GM23338 (cell line): ENCODE measurements around the gene EFR3B. TPM values are rescaled to one million over a fixed set of nuclear protein-coding genes. Genes with fewer than 3 reads are reported as not detected.
A peak's percentile ranks its signal among the peaks of the same experiment; 100 is the strongest.

Experiments used
- ATAC-seq: fragments of 200-7000 bp; cut with Tn5 transposase; 3 replicates; pipeline ENCODE4 v1.9.1; 2020
- DNase-seq: peaks from one replicate; pipeline ENCODE4 v3.0.0-alpha.2; 2015; ENCODE audit warnings: low spot score
- H2AFZ ChIP-seq: fragments of 200-600 bp; sonication (generic); 2 replicates; pipeline ENCODE4 v1.8.0; 2016; ENCODE audit warnings: antibody characterized with exemption, mild to moderate bottlenecking, moderate library complexity
- H3F3A ChIP-seq: fragments of 200-600 bp; sonication (generic); replicated peaks from 2 replicates; pipeline ENCODE4 v1.8.0; 2017; ENCODE audit warnings: antibody characterized with exemption, mixed run types, low read depth
- H3K27ac ChIP-seq: fragments of 200-600 bp; sonication (generic); 2 replicates; pipeline ENCODE4 v1.6.1; 2016; ENCODE audit warnings: low read depth
- H3K27me3 ChIP-seq: fragments of 200-600 bp; sonication (generic); 2 replicates; pipeline ENCODE4 v1.8.0; 2016; ENCODE audit warnings: mild to moderate bottlenecking, mixed run types, moderate library complexity; ENCODE audit not compliant: insufficient read depth
- H3K36me3 ChIP-seq: fragments of 200-600 bp; sonication (generic); 2 replicates; pipeline ENCODE4 v1.8.0; 2016; ENCODE audit warnings: mild to moderate bottlenecking; ENCODE audit not compliant: insufficient read depth
- H3K4me1 ChIP-seq: fragments of 200-600 bp; sonication (generic); 2 replicates; pipeline ENCODE4 v1.8.0; 2016; ENCODE audit warnings: mild to moderate bottlenecking, moderate library complexity; ENCODE audit not compliant: insufficient read depth
- H3K4me2 ChIP-seq: fragments of 200-600 bp; sonication (generic); 2 replicates; pipeline ENCODE4 v1.7.1; 2017; ENCODE audit warnings: mixed run types
- H3K4me3 ChIP-seq: fragments of 200-600 bp; sonication (generic); 2 replicates; pipeline ENCODE4 v1.6.1; 2016; ENCODE audit warnings: mixed run types
- H3K79me2 ChIP-seq: fragments of 200-600 bp; sonication (generic); replicated peaks from 2 replicates; pipeline ENCODE4 v1.8.0; 2017; ENCODE audit warnings: mild to moderate bottlenecking; ENCODE audit not compliant: insufficient read depth
- H3K9me2 ChIP-seq: fragments of 200-600 bp; sonication (generic); 2 replicates; pipeline ENCODE4 v1.8.0; 2017; ENCODE audit not compliant: insufficient read depth
- H4K20me1 ChIP-seq: fragments of 200-600 bp; sonication (generic); replicated peaks from 2 replicates; pipeline ENCODE4 v1.8.0; 2017; ENCODE audit warnings: mild to moderate bottlenecking; ENCODE audit not compliant: insufficient read depth
- H3K27ac Mint-ChIP-seq: 2 replicates; pipeline ENCODE4 v1.8.0; 2020; ENCODE audit warnings: inconsistent platforms, mild to moderate bottlenecking, moderate library complexity, mixed read lengths
- H3K27me3 Mint-ChIP-seq: 3 replicates; pipeline ENCODE4 v1.8.0; 2022; ENCODE audit warnings: low read depth, mild to moderate bottlenecking, moderate library complexity, mixed read lengths, inconsistent platforms; ENCODE audit not compliant: insufficient read depth, poor library complexity
- H3K36me3 Mint-ChIP-seq: 3 replicates; pipeline ENCODE4 v1.8.0; 2021; ENCODE audit warnings: low read depth, mild to moderate bottlenecking, inconsistent platforms, moderate library complexity, mixed read lengths
- H3K4me1 Mint-ChIP-seq: 3 replicates; pipeline ENCODE4 v1.8.0; 2020; ENCODE audit warnings: mild to moderate bottlenecking, inconsistent platforms, mixed read lengths
- H3K4me3 Mint-ChIP-seq: 3 replicates; pipeline ENCODE4 v1.8.0; 2021; ENCODE audit warnings: moderate library complexity, mild to moderate bottlenecking, inconsistent platforms, mixed read lengths
- H3K9me3 Mint-ChIP-seq: 3 replicates; pipeline ENCODE4 v1.8.0; 2020; ENCODE audit warnings: moderate library complexity, mild to moderate bottlenecking, inconsistent platforms, mixed read lengths
- CREB1 ChIP-seq: fragments of 250-450 bp; sonication (Bioruptor Pico); IDR thresholded peaks from 2 replicates; pipeline ENCODE4 v1.5.0; 2020; ENCODE audit warnings: low read depth, mild to moderate bottlenecking, moderate library complexity
- CTCF ChIP-seq, 2 experiments: fragments of 200-600 bp in 1 of 2; sonication (generic) in 1 of 2; conservative IDR thresholded peaks; 2 replicates each; pipeline versions ENCODE4 v1.5.1 to v1.6.1; 2016 to 2017; ENCODE audit warnings: antibody characterized with exemption in 2 of 2, low read depth in 2 of 2, mild to moderate bottlenecking in 2 of 2, moderate library complexity in 1 of 2
- ETS1 ChIP-seq: IDR thresholded peaks from 2 replicates; pipeline ENCODE4 v1.6.1; 2016; ENCODE audit warnings: antibody characterized with exemption
- EZH2 ChIP-seq: fragments of 200-600 bp; sonication (generic); IDR thresholded peaks from one replicate; pipeline ENCODE4 v1.8.0; 2017; ENCODE audit warnings: antibody characterized with exemption, mild to moderate bottlenecking, low read depth; ENCODE audit not compliant: unreplicated experiment
- EZH2phosphoT487 ChIP-seq: fragments of 200-600 bp; sonication (generic); IDR thresholded peaks from one replicate; pipeline ENCODE4 v1.8.1; 2018; ENCODE audit warnings: antibody characterized with exemption; ENCODE audit not compliant: unreplicated experiment
- JUNB ChIP-seq: IDR thresholded peaks from one replicate; pipeline ENCODE4 v1.6.1; 2016; ENCODE audit warnings: antibody characterized with exemption; ENCODE audit not compliant: unreplicated experiment
- NANOG ChIP-seq: IDR thresholded peaks from 2 replicates; pipeline ENCODE4 v1.6.1; 2016; ENCODE audit warnings: antibody characterized with exemption, borderline replicate concordance
- POLR2AphosphoS5 ChIP-seq: IDR thresholded peaks from 2 replicates; pipeline ENCODE4 v1.6.1; 2016; ENCODE audit warnings: antibody characterized with exemption, low read depth
- REST ChIP-seq: IDR thresholded peaks from one replicate; pipeline ENCODE4 v1.6.1; 2018; ENCODE audit warnings: antibody characterized with exemption; ENCODE audit not compliant: unreplicated experiment
- STAT1 ChIP-seq: IDR thresholded peaks from one replicate; pipeline ENCODE4 v1.6.1; 2016; ENCODE audit warnings: antibody characterized with exemption; ENCODE audit not compliant: unreplicated experiment
- ZNF114 ChIP-seq: fragments of 250-450 bp; sonication (Bioruptor Pico); IDR thresholded peaks from 2 replicates; pipeline ENCODE4 v1.5.0; 2020; ENCODE audit warnings: mild to moderate bottlenecking, moderate library complexity
- ZNF331 ChIP-seq: fragments of 250-450 bp; sonication (Bioruptor Pico); IDR thresholded peaks from 2 replicates; pipeline ENCODE4 v1.5.0; 2020; ENCODE audit warnings: low read depth, mild to moderate bottlenecking, moderate library complexity
- ZNF462 ChIP-seq: fragments of 250-450 bp; sonication (Bioruptor Pico); IDR thresholded peaks from 2 replicates; pipeline ENCODE4 v1.5.0; 2020; ENCODE audit warnings: mild to moderate bottlenecking, moderate library complexity
- polyA plus RNA-seq: library from polyadenylated mRNA; unstranded; fragments of >200 nt; fragmentation: Nextera tagmentation; extraction: Ambion mirVana; gene quantifications from 2 replicates; pipeline ENCODE4 v1.2.1, GENCODE V29; 2016
- total RNA-seq: library from RNA; depleted of rRNA; stranded (reverse); fragments of >200 nt; shearing (Covaris generic); gene quantifications from 2 replicates; pipeline ENCODE4 v1.2.3, GENCODE V29; 2014

The EFR3B gene
- total and polyA plus RNA-seq, 2 experiments from 2014 or later: 3.3 to 10.7 TPM

- H3K9me2 ChIP-seq: no peaks in the 10 kb centered on the region
- Mint-ChIP-seq H3K27me3 (peaks cover 12% of the 10 kb centered on the region), H3K4me1 (peaks cover 5% of the 10 kb centered on the region), H3K36me3 (no peaks in the 10 kb centered on the region), H3K4me3 (no peak overlapping the region), H3K9me3 (no peaks in the 10 kb centered on the region), H3K27ac (no peak overlapping the region)
- DNase-seq (no peak), ATAC-seq (peak; percentile 58)
- peak overlapping the region; percentile 56; the same call in 1 of the 2 replicates for H2AFZ ChIP-seq
- H3K27ac ChIP-seq: no peak overlapping the region
- no peaks in the 10 kb centered on the region; the same call in 1 of the 2 replicates for H3F3A ChIP-seq
- H3K79me2 ChIP-seq: no peaks in the 10 kb centered on the region
- H4K20me1 ChIP-seq: no peaks in the 10 kb centered on the region
- no peak for TF ChIP-seq EZH2
- no peak for TF ChIP-seq CREB1 (CRISPR knock-in tag)
- TF ChIP-seq REST: no peak
- no peak for TF ChIP-seq ETS1
- no peak for TF ChIP-seq CTCF (conservative IDR thresholded peaks at IDR 0.05; ENCODE audit: low read depth in 2 of 2)
- no peak for TF ChIP-seq ZNF462 (CRISPR knock-in tag)
- TF ChIP-seq EZH2phosphoT487: no peak
- TF ChIP-seq ZNF331 (CRISPR knock-in tag): no peak
- no peak for TF ChIP-seq NANOG
- TF ChIP-seq STAT1: no peak
- TF ChIP-seq POLR2AphosphoS5: no peak
- no peak for TF ChIP-seq ZNF114
- TF ChIP-seq JUNB: no peak
- H3K36me3 ChIP-seq: no peaks in the 10 kb centered on the region
- no peaks in the 10 kb centered on the region for H3K27me3 ChIP-seq
- 0 out of 2 replicates have a peak, but pooled peaks cover 4% of the 10 kb centered on the region for H3K4me1 ChIP-seq
- no peak overlapping the region for H3K4me2 ChIP-seq
- no peak overlapping the region for H3K4me3 ChIP-seq
Measured at GRCh38 chr2:25207078-25207545, 165.2 kb downstream of the EFR3B start.
